ENCODE results near the gene GARNL3. TPM values are rescaled to one million over a fixed set of nuclear protein-coding genes. Genes with fewer than 3 reads are reported as not detected.

GARNL3 gene
- polyA plus RNA-seq, 2 donors: 3.5 TPM

GRCh38 chr9:127404631-127405030 is 140.1 kb downstream of the GARNL3 start:
- Histone ChIP-seq H3K36me3 (ENCODE audit: control insufficient read depth in 2 of 2, insufficient read depth in 2 of 2, low read length in 1 of 2) (peaks cover 0 to 23% of the 10 kb centered on the region in 2 donors), H3K27me3 (ENCODE audit: control insufficient read depth in 1 of 2, insufficient read depth in 2 of 2, low read length in 2 of 2) (no peaks in the 10 kb centered on the region)
- WGBS, 2 donors: 89 to 90% methylated on average over 23 of the region's 23 CpGs

GRCh38 chr9:127405344-127406125 is 141.0 kb downstream of the GARNL3 start:
- H3K4me3 ChIP-seq (ENCODE audit: low read depth in 1 of 2, low read length in 2 of 2): no peak overlapping the region
- H3K36me3 ChIP-seq (ENCODE audit: control insufficient read depth in 2 of 2, insufficient read depth in 2 of 2, low read length in 1 of 2): peaks cover 0 to 23% of the 10 kb centered on the region in 2 donors
- H3K4me1 ChIP-seq (ENCODE audit: control insufficient read depth in 2 of 2, insufficient read depth in 2 of 2, low read length in 1 of 2): no peaks in the 10 kb centered on the region
- H3K9me3 ChIP-seq (ENCODE audit: control insufficient read depth in 2 of 2, insufficient read depth in 1 of 2, low read depth in 1 of 2, low read length in 1 of 2): no peaks in the 10 kb centered on the region
- H3K27me3 ChIP-seq (ENCODE audit: control insufficient read depth in 1 of 2, insufficient read depth in 2 of 2, low read length in 2 of 2): no peaks in the 10 kb centered on the region
- 88 to 90% methylated on average over 20 of the region's 20 CpGs for WGBS, 2 donors
- H3K27ac ChIP-seq (ENCODE audit: low read depth in 2 of 2, low read length in 1 of 2): no peak overlapping the region

More at GRCh38 chr9:127404631-127405030, 140.1 kb downstream of the GARNL3 start:
- H3K27ac ChIP-seq (ENCODE audit: low read depth in 2 of 2, low read length in 1 of 2): no peak overlapping the region
- H3K9me3 ChIP-seq (ENCODE audit: control insufficient read depth in 2 of 2, insufficient read depth in 1 of 2, low read depth in 1 of 2, low read length in 1 of 2): no peaks in the 10 kb centered on the region
- H3K4me3 ChIP-seq (ENCODE audit: low read depth in 1 of 2, low read length in 2 of 2): no peak overlapping the region
- no peaks in the 10 kb centered on the region for H3K4me1 ChIP-seq (ENCODE audit: control insufficient read depth in 2 of 2, insufficient read depth in 2 of 2, low read length in 1 of 2)

GRCh38 chr9:127406799-127407491 is 142.4 kb downstream of the GARNL3 start:
- Histone ChIP-seq H3K4me1 (ENCODE audit: control insufficient read depth in 2 of 2, insufficient read depth in 2 of 2, low read length in 1 of 2) (no peaks in the 10 kb centered on the region), H3K27me3 (ENCODE audit: control insufficient read depth in 1 of 2, insufficient read depth in 2 of 2, low read length in 2 of 2) (no peaks in the 10 kb centered on the region), H3K4me3 (ENCODE audit: low read depth in 1 of 2, low read length in 2 of 2) (no peak overlapping the region), H3K36me3 (ENCODE audit: control insufficient read depth in 2 of 2, insufficient read depth in 2 of 2, low read length in 1 of 2) (peaks cover 0 to 23% of the 10 kb centered on the region in 2 donors), H3K9me3 (ENCODE audit: control insufficient read depth in 2 of 2, insufficient read depth in 1 of 2, low read depth in 1 of 2, low read length in 1 of 2) (no peaks in the 10 kb centered on the region), H3K27ac (ENCODE audit: low read depth in 2 of 2, low read length in 1 of 2) (no peak overlapping the region)
- WGBS, 2 donors: 86% methylated on average over 13 of the region's 13 CpGs

GRCh38 chr9:127407492-127407843 is 142.9 kb downstream of the GARNL3 start:
- no peaks in the 10 kb centered on the region for H3K27me3 ChIP-seq (ENCODE audit: control insufficient read depth in 1 of 2, insufficient read depth in 2 of 2, low read length in 2 of 2)
- no peak overlapping the region for H3K27ac ChIP-seq (ENCODE audit: low read depth in 2 of 2, low read length in 1 of 2)
- WGBS, 2 donors: 76 to 82% methylated on average over 6 of the region's 6 CpGs
- no peaks in the 10 kb centered on the region for H3K4me1 ChIP-seq (ENCODE audit: control insufficient read depth in 2 of 2, insufficient read depth in 2 of 2, low read length in 1 of 2)
- no peaks in the 10 kb centered on the region for H3K9me3 ChIP-seq (ENCODE audit: control insufficient read depth in 2 of 2, insufficient read depth in 1 of 2, low read depth in 1 of 2, low read length in 1 of 2)
- peaks cover 0 to 21% of the 10 kb centered on the region in 2 donors for H3K36me3 ChIP-seq (ENCODE audit: control insufficient read depth in 2 of 2, insufficient read depth in 2 of 2, low read length in 1 of 2)
- no peak overlapping the region for H3K4me3 ChIP-seq (ENCODE audit: low read depth in 1 of 2, low read length in 2 of 2)

- no peaks in the 10 kb centered on the region for H3K9me3 ChIP-seq (ENCODE audit: control insufficient read depth in 2 of 2, insufficient read depth in 1 of 2, low read depth in 1 of 2, low read length in 1 of 2)
- no peaks in the 10 kb centered on the region for H3K36me3 ChIP-seq (ENCODE audit: control insufficient read depth in 2 of 2, insufficient read depth in 2 of 2, low read length in 1 of 2)
- no peaks in the 10 kb centered on the region for H3K4me1 ChIP-seq (ENCODE audit: control insufficient read depth in 2 of 2, insufficient read depth in 2 of 2, low read length in 1 of 2)
- no peak overlapping the region for H3K4me3 ChIP-seq (ENCODE audit: low read depth in 1 of 2, low read length in 2 of 2)
- H3K27ac ChIP-seq (ENCODE audit: low read depth in 2 of 2, low read length in 1 of 2): peak overlapping the region in 1 of 2 donors; percentile 67
- WGBS, 2 donors: 77 to 80% methylated on average over 4 of the region's 4 CpGs
- H3K27me3 ChIP-seq (ENCODE audit: control insufficient read depth in 1 of 2, insufficient read depth in 2 of 2, low read length in 2 of 2): no peaks in the 10 kb centered on the region
Measured at GRCh38 chr9:127411122-127411521, 146.5 kb downstream of the GARNL3 start.

GRCh38 chr9:127415141-127415540 is 150.6 kb downstream of the GARNL3 start:
- H3K4me3 ChIP-seq (ENCODE audit: low read depth in 1 of 2, low read length in 2 of 2): no peak overlapping the region
- no peaks in the 10 kb centered on the region for H3K36me3 ChIP-seq (ENCODE audit: control insufficient read depth in 2 of 2, insufficient read depth in 2 of 2, low read length in 1 of 2)
- no peaks in the 10 kb centered on the region for H3K9me3 ChIP-seq (ENCODE audit: control insufficient read depth in 2 of 2, insufficient read depth in 1 of 2, low read depth in 1 of 2, low read length in 1 of 2)
- H3K27ac ChIP-seq (ENCODE audit: low read depth in 2 of 2, low read length in 1 of 2): peak overlapping the region in 1 of 2 donors; percentile 17
- H3K4me1 ChIP-seq (ENCODE audit: control insufficient read depth in 2 of 2, insufficient read depth in 2 of 2, low read length in 1 of 2): peaks cover 0 to 22% of the 10 kb centered on the region in 2 donors
- H3K27me3 ChIP-seq (ENCODE audit: control insufficient read depth in 1 of 2, insufficient read depth in 2 of 2, low read length in 2 of 2): no peaks in the 10 kb centered on the region
- 72 to 76% methylated on average over 4 of the region's 4 CpGs for WGBS, 2 donors

- H3K27ac ChIP-seq (ENCODE audit: low read depth in 2 of 2, low read length in 1 of 2): no peak overlapping the region
Measured at GRCh38 chr9:127415657-127416056, 151.1 kb downstream of the GARNL3 start.

GRCh38 chr9:127417131-127418036 is 152.8 kb downstream of the GARNL3 start:
- no peaks in the 10 kb centered on the region for H3K36me3 ChIP-seq (ENCODE audit: control insufficient read depth in 2 of 2, insufficient read depth in 2 of 2, low read length in 1 of 2)
- no peaks in the 10 kb centered on the region for H3K9me3 ChIP-seq (ENCODE audit: control insufficient read depth in 2 of 2, insufficient read depth in 1 of 2, low read depth in 1 of 2, low read length in 1 of 2)
- WGBS, 2 donors: 41 to 62% methylated on average over 15 of the region's 15 CpGs
- peaks cover 0 to 26% of the 10 kb centered on the region in 2 donors for H3K4me1 ChIP-seq (ENCODE audit: control insufficient read depth in 2 of 2, insufficient read depth in 2 of 2, low read length in 1 of 2)
- H3K27me3 ChIP-seq (ENCODE audit: control insufficient read depth in 1 of 2, insufficient read depth in 2 of 2, low read length in 2 of 2): no peaks in the 10 kb centered on the region
- peak overlapping the region; percentile 1 to 71 for H3K27ac ChIP-seq (ENCODE audit: low read depth in 2 of 2, low read length in 1 of 2)
- no peak overlapping the region for H3K4me3 ChIP-seq (ENCODE audit: low read depth in 1 of 2, low read length in 2 of 2)

More at GRCh38 chr9:127415657-127416056, 151.1 kb downstream of the GARNL3 start:
- WGBS, 2 donors: 49 to 57% methylated on average over 1 of the region's 1 CpG
- Histone ChIP-seq H3K36me3 (ENCODE audit: control insufficient read depth in 2 of 2, insufficient read depth in 2 of 2, low read length in 1 of 2) (no peaks in the 10 kb centered on the region), H3K4me1 (ENCODE audit: control insufficient read depth in 2 of 2, insufficient read depth in 2 of 2, low read length in 1 of 2) (peaks cover 0 to 22% of the 10 kb centered on the region in 2 donors), H3K27me3 (ENCODE audit: control insufficient read depth in 1 of 2, insufficient read depth in 2 of 2, low read length in 2 of 2) (no peaks in the 10 kb centered on the region), H3K4me3 (ENCODE audit: low read depth in 1 of 2, low read length in 2 of 2) (no peak overlapping the region), H3K9me3 (ENCODE audit: control insufficient read depth in 2 of 2, insufficient read depth in 1 of 2, low read depth in 1 of 2, low read length in 1 of 2) (no peaks in the 10 kb centered on the region)

- WGBS, 2 donors: 39 to 52% methylated on average over 12 of the region's 12 CpGs
- no peaks in the 10 kb centered on the region for H3K36me3 ChIP-seq (ENCODE audit: control insufficient read depth in 2 of 2, insufficient read depth in 2 of 2, low read length in 1 of 2)
- H3K9me3 ChIP-seq (ENCODE audit: control insufficient read depth in 2 of 2, insufficient read depth in 1 of 2, low read depth in 1 of 2, low read length in 1 of 2): no peaks in the 10 kb centered on the region
- peak overlapping the region in 1 of 2 donors; percentile 71 for H3K27ac ChIP-seq (ENCODE audit: low read depth in 2 of 2, low read length in 1 of 2)
- peaks cover 0 to 27% of the 10 kb centered on the region in 2 donors for H3K4me1 ChIP-seq (ENCODE audit: control insufficient read depth in 2 of 2, insufficient read depth in 2 of 2, low read length in 1 of 2)
- no peak overlapping the region for H3K4me3 ChIP-seq (ENCODE audit: low read depth in 1 of 2, low read length in 2 of 2)
- no peaks in the 10 kb centered on the region for H3K27me3 ChIP-seq (ENCODE audit: control insufficient read depth in 1 of 2, insufficient read depth in 2 of 2, low read length in 2 of 2)
Measured at GRCh38 chr9:127418037-127418471, 153.5 kb downstream of the GARNL3 start.
